GM18505 (cell line): ENCODE data around the gene EZH2.

Source experiments
- ATAC-seq: cut with Tn5 transposase; IDR thresholded peaks from one replicate; pipeline ENCODE4 v1.9.1; 2021; ENCODE audit not compliant: unreplicated experiment
- POLR2A ChIP-seq: IDR thresholded peaks from 4 replicates; pipeline ENCODE4 v1.6.1; 2011; ENCODE audit warnings: borderline replicate concordance; ENCODE audit not compliant: insufficient read depth, insufficient read length; ENCODE audit errors: extremely low read depth

Gene EZH2

GRCh38 chr7:148804343-148805235 is 79.5 kb downstream of the EZH2 start:
- no peak for TF ChIP-seq POLR2A
- no peak for ATAC-seq

GRCh38 chr7:148803094-148803493 is 81.0 kb downstream of the EZH2 start:
- TF ChIP-seq POLR2A, result no peak
- ATAC-seq, result no peak

- ATAC-seq, result no peak
- TF ChIP-seq POLR2A, result no peak
Measured at GRCh38 chr7:148802101-148802493, 82.0 kb downstream of the EZH2 start.

- ATAC-seq, result no peak
Measured at GRCh38 chr7:148800677-148801076, 83.4 kb downstream of the EZH2 start.

GRCh38 chr7:148799893-148800555 is 84.1 kb downstream of the EZH2 start:
- no peak for ATAC-seq

More at GRCh38 chr7:148800677-148801076, 83.4 kb downstream of the EZH2 start:
- no peak for TF ChIP-seq POLR2A

GRCh38 chr7:148796841-148797240 is 87.2 kb downstream of the EZH2 start:
- no peak for ATAC-seq
- TF ChIP-seq POLR2A, result no peak

More at GRCh38 chr7:148799893-148800555, 84.1 kb downstream of the EZH2 start:
- TF ChIP-seq POLR2A, result no peak

GRCh38 chr7:148794476-148794875 is 89.6 kb downstream of the EZH2 start:
- no peak for ATAC-seq
- TF ChIP-seq POLR2A, result no peak

GRCh38 chr7:148793590-148793989 is 90.5 kb downstream of the EZH2 start:
- no peak for TF ChIP-seq POLR2A
- ATAC-seq, result no peak

- TF ChIP-seq POLR2A, result no peak
- ATAC-seq, result no peak
Measured at GRCh38 chr7:148791546-148791945, 92.5 kb downstream of the EZH2 start.

GRCh38 chr7:148790850-148791249 is 93.2 kb downstream of the EZH2 start:
- TF ChIP-seq POLR2A, result no peak
- no peak for ATAC-seq

- ATAC-seq, result no peak
- TF ChIP-seq POLR2A, result no peak
Measured at GRCh38 chr7:148790131-148790726, 93.9 kb downstream of the EZH2 start.

- no peak for ATAC-seq
- TF ChIP-seq POLR2A, result no peak
Measured at GRCh38 chr7:148789220-148789619, 94.9 kb downstream of the EZH2 start.

GRCh38 chr7:148787571-148788295 is 96.4 kb downstream of the EZH2 start:
- TF ChIP-seq POLR2A, result no peak
- no peak for ATAC-seq
